CD4-positive, alpha-beta T cell treated with Interleukin-6 for 4 hours (primary cell): Measurements from ENCODE around the gene ZNF689.
A peak's percentile ranks its signal among the peaks of the same experiment; 100 is the strongest.

Source experiments
- DNase-seq: peaks from one replicate; pipeline ENCODE4 v3.0.0-alpha.2; 2020; ENCODE audit warnings: mixed read lengths

The ZNF689 gene

GRCh38 chr16:30559690-30560089 is 50.5 kb downstream of the ZNF689 start:
- DNase-seq, result no peak

- no peak for DNase-seq
Observed at GRCh38 chr16:30558789-30559377, 51.3 kb downstream of the ZNF689 start.

DNA sequence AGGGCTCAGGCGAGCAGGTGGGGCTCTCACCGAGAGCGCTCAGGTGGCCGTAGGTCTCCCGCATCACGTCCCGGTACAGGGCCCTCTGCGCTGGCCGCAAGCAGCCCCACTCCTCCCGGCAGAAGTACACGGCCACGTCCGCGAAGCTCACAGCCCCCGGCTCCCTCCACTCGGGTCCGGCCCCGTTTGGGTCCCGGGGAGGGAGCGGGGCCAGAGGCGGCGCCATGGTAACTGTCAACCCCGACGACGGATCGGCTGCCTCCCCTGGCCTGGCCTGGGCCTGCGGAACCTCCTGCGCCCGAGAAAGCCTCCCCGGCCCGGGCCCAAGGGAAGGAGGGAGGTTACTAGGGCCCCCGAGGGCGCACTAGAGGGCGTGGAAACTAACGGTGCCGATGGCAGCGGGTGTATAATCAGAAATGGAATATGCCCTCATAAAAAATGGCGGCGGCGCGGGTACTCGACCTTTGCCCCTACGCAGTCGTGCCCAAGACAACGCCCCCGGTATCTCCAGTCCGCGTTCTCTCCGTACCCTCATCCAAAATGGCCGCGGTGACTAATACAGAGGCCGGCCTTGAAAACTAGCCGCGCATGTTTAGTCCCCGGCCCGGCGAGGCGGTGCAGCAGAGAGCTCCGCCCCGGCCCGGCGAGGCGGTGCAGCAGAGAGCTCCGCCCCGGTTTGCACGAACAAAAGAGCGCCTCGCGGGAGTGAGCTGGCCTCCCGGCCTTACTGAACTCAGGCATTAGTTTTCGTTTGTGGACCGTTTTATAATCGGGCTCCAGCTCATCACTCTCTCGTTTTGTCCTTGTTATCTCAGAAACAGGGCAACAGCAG is 52.0 kb downstream of the ZNF689 start, which contains the start of gene ZNF764:
TSS of gene ZNF764 (minus strand) at position 418 of the 832 bp plus-strand sequence. CDS start at position 226, 192 bp downstream.
- DNase-seq, result peak; percentile 97

DNA sequence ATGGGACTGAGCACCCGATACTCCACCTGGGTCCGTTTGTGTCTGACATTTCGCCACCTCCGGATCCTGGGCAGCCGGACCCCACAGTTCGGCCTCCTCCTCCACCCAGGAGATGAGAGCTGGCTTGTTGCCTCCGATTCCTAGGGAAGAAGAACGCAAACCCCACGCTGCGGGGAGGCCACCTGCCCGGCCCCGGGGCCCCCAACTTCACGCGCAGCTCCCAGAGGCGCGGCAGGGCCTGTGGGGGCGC is 52.6 kb downstream of the ZNF689 start:
- peak; percentile 52 for DNase-seq

DNA sequence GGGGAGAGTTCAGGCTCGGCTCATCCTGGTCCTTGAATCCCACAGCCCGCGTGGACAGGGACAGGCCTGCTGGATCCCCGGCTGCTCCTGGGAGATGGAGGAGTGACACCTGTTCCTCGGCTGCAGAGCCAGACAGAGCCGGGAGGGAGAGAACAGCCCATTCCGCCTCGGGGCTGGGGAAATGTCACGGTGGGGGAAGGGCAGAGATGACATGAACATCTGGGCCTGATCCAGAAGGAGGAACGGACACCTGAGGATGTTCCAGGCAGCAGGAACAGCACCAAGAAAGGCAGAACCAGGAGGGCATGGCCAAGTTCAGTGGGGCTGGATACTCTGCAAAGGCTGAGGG is 54.1 kb downstream of the ZNF689 start:
- DNase-seq, result no peak

DNA sequence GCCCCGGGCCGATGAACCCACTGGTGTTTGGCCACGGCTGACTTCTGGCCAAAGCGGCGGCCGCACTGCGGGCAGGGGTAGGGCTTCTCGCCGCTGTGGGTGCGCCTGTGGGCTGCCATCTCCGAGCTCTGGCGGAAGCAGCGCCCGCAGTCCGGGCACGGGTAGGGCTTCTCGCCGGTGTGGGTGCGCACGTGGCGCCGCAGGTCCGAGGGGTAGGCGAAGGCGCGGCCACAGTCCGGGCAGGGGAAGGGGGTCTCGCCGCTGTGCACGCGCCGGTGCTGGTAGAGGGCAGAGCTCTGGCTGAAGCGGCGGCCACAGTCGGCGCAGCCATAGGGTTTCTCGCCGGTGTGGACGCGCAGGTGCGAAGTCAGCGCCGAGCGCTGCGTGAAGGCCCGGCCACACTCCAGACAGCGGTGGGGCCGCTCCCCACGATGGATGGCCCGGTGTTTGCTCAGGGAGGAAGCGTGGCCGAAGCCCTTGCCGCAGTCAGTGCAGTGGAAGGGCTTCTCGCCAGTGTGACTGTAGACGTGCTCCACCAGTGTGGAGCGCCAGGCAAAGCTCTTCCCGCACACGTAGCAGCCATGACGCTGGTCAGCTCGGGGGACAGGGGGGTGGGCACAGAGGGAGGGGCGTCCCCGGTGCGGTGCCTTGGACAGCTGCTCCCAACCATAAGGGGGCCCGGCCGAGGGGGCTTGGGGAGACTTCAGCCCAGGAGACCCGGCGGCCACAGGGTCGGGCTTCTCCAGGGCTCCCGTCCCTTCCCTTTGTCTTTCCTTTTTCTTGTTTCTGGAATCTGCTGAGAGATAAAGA is 54.7 kb downstream of the ZNF689 start:
- no peak for DNase-seq

- no peak for DNase-seq
Observed at GRCh38 chr16:30554557-30555314, 55.5 kb downstream of the ZNF689 start.

- no peak for DNase-seq
Observed at GRCh38 chr16:30553393-30553899, 56.7 kb downstream of the ZNF689 start.

GRCh38 chr16:30552956-30553355 is 57.2 kb downstream of the ZNF689 start:
- DNase-seq, result no peak
